Osteoblast (primary cell): ENCODE measurements around the gene HPS4. TPM values are rescaled to one million over a fixed set of nuclear protein-coding genes. Genes with fewer than 3 reads are reported as not detected.

ENCODE experiments used
- DNase-seq: peaks from one replicate; pipeline ENCODE4 v3.0.0; 2011; ENCODE audit warnings: low spot score, mixed read lengths; ENCODE audit not compliant: insufficient read length; ENCODE audit errors: missing footprints
- H2AFZ ChIP-seq: 2 replicates; pipeline ENCODE4 v1.6.0; 2011; ENCODE audit warnings: mild to moderate bottlenecking, low read length
- H3K27ac ChIP-seq: 2 replicates; pipeline ENCODE4 v1.5.1; 2011; ENCODE audit warnings: mild to moderate bottlenecking, low read depth, low read length, moderate library complexity
- H3K27me3 ChIP-seq: 2 replicates; pipeline ENCODE4 v1.6.0; 2012; ENCODE audit warnings: mild to moderate bottlenecking, control low read depth, inconsistent platforms, low read length, moderate library complexity; ENCODE audit not compliant: insufficient read depth
- H3K36me3 ChIP-seq: 2 replicates; pipeline ENCODE4 v1.5.1; 2011; ENCODE audit warnings: mild to moderate bottlenecking, low read length, control low read depth, moderate library complexity; ENCODE audit not compliant: insufficient read depth
- H3K4me1 ChIP-seq: 2 replicates; pipeline ENCODE4 v1.5.1; 2011; ENCODE audit warnings: mild to moderate bottlenecking, low read length, control low read depth, moderate library complexity; ENCODE audit not compliant: insufficient read depth
- H3K4me2 ChIP-seq: 2 replicates; pipeline ENCODE4 v1.6.0; 2011; ENCODE audit warnings: mild to moderate bottlenecking, low read length; ENCODE audit not compliant: insufficient read depth
- H3K4me3 ChIP-seq: fragments of 200-600 bp; sonication (generic); 3 replicates; pipeline ENCODE4 v1.5.1; 2012; ENCODE audit warnings: mild to moderate bottlenecking, low read length, inconsistent platforms; ENCODE audit not compliant: insufficient read depth
- H3K79me2 ChIP-seq: 2 replicates; pipeline ENCODE4 v1.6.0; 2012; ENCODE audit warnings: mild to moderate bottlenecking, low read length, control low read depth, inconsistent platforms; ENCODE audit not compliant: insufficient read depth
- H3K9me3 ChIP-seq: 2 replicates; pipeline ENCODE4 v1.5.1; 2011; ENCODE audit warnings: low read depth, low read length, control low read depth
- H4K20me1 ChIP-seq: 2 replicates; pipeline ENCODE4 v1.6.0; 2012; ENCODE audit warnings: mild to moderate bottlenecking, low read length, control low read depth; ENCODE audit not compliant: insufficient read depth
- CTCF ChIP-seq: IDR thresholded peaks from 2 replicates; pipeline ENCODE4 v1.5.1; 2011; ENCODE audit warnings: mild to moderate bottlenecking, low read depth, low read length, moderate library complexity; ENCODE audit errors: extremely low read depth
- total RNA-seq: library from RNA; depleted of rRNA; stranded (reverse); fragments of >200 nt; gene quantifications from 2 replicates; pipeline ENCODE4 v1.2.3, GENCODE V29; 2012

HPS4 gene
- total RNA-seq, 1 donor: 47.4 TPM

GRCh38 chr22:26522012-26522411 is 38.4 kb upstream of the HPS4 start:
- no peaks in the 10 kb centered on the region for H3K4me1 ChIP-seq
- no peaks in the 10 kb centered on the region for H3K79me2 ChIP-seq
- H3K9me3 ChIP-seq: no peaks in the 10 kb centered on the region
- H3K4me2 ChIP-seq: no peak overlapping the region
- H4K20me1 ChIP-seq: no peaks in the 10 kb centered on the region
- H3K27ac ChIP-seq: no peak overlapping the region
- H3K4me3 ChIP-seq: no peak overlapping the region
- TF ChIP-seq CTCF: no peak
- peaks cover 40% of the 10 kb centered on the region for H3K36me3 ChIP-seq
- H3K27me3 ChIP-seq: no peaks in the 10 kb centered on the region
- no peak for DNase-seq
- H2AFZ ChIP-seq: no peak overlapping the region

GRCh38 chr22:26517429-26517828 is 33.8 kb upstream of the HPS4 start:
- Histone ChIP-seq H3K4me3 (no peak overlapping the region), H3K36me3 (peaks cover 6% of the 10 kb centered on the region), H3K4me1 (peaks cover 12% of the 10 kb centered on the region), H3K79me2 (peaks cover 12% of the 10 kb centered on the region), H3K9me3 (no peaks in the 10 kb centered on the region), H3K27me3 (no peaks in the 10 kb centered on the region), H4K20me1 (no peaks in the 10 kb centered on the region), H2AFZ (no peak overlapping the region), H3K27ac (no peak overlapping the region), H3K4me2 (no peak overlapping the region)
- TF ChIP-seq CTCF: no peak
- no peak for DNase-seq

GRCh38 chr22:26516503-26516902 is 32.9 kb upstream of the HPS4 start:
- Histone ChIP-seq H3K79me2 (peaks cover 21% of the 10 kb centered on the region), H4K20me1 (no peaks in the 10 kb centered on the region), H3K27ac (no peak overlapping the region), H3K9me3 (no peaks in the 10 kb centered on the region), H3K4me1 (peaks cover 17% of the 10 kb centered on the region), H3K4me3 (no peak overlapping the region), H3K27me3 (no peaks in the 10 kb centered on the region), H3K4me2 (no peak overlapping the region), H3K36me3 (no peaks in the 10 kb centered on the region), H2AFZ (no peak overlapping the region)
- no peak for TF ChIP-seq CTCF
- no peak for DNase-seq

- Histone ChIP-seq H3K9me3 (no peaks in the 10 kb centered on the region), H3K4me2 (no peak overlapping the region), H3K27ac (no peak overlapping the region), H3K4me1 (peaks cover 23% of the 10 kb centered on the region), H3K27me3 (no peaks in the 10 kb centered on the region), H4K20me1 (no peaks in the 10 kb centered on the region), H3K79me2 (peaks cover 27% of the 10 kb centered on the region), H2AFZ (no peak overlapping the region), H3K36me3 (no peaks in the 10 kb centered on the region), H3K4me3 (no peak overlapping the region)
- no peak for DNase-seq
- TF ChIP-seq CTCF: no peak
Measured at GRCh38 chr22:26515931-26516330, 32.3 kb upstream of the HPS4 start.
